ENCODE data around the gene HSF2. TPM values are rescaled to one million over a fixed set of nuclear protein-coding genes. Genes with fewer than 3 reads are reported as not detected.

HSF2 gene
- total RNA-seq, 1 donor from 2014 or later: 23.6 TPM

- Mint-ChIP-seq H3K4me1 (ENCODE audit: low read depth) (peaks cover 1% of the 10 kb centered on the region), H3K9me3 (ENCODE audit: low read depth) (no peaks in the 10 kb centered on the region), H3K4me3 (ENCODE audit: low read depth) (no peak overlapping the region), H3K27me3 (peaks cover 33% of the 10 kb centered on the region), H3K36me3 (ENCODE audit: insufficient read depth) (no peaks in the 10 kb centered on the region), H3K27ac (no peak overlapping the region)
- TF ChIP-seq CTCF (IDR thresholded peaks at IDR 0.05; ENCODE audit: unreplicated experiment): no peak
- no peak for DNase-seq (ENCODE audit: low spot score, unreplicated experiment)
These were observed 9.6 kb upstream of the HSF2 start for GRCh38 chr6:122389704-122390372.

GRCh38 chr6:122392564-122393350 lies 6.7 kb upstream of the HSF2 start:
- peaks cover 21% of the 10 kb centered on the region for H3K27me3 Mint-ChIP-seq
- TF ChIP-seq CTCF (IDR thresholded peaks at IDR 0.05; ENCODE audit: unreplicated experiment): no peak
- DNase-seq (ENCODE audit: low spot score, unreplicated experiment): no peak
- H3K4me1 Mint-ChIP-seq (ENCODE audit: low read depth): peaks cover 1% of the 10 kb centered on the region
- H3K36me3 Mint-ChIP-seq (ENCODE audit: insufficient read depth): no peaks in the 10 kb centered on the region
- no peaks in the 10 kb centered on the region for H3K9me3 Mint-ChIP-seq (ENCODE audit: low read depth)
- no peak overlapping the region for H3K4me3 Mint-ChIP-seq (ENCODE audit: low read depth)
- H3K27ac Mint-ChIP-seq: no peak overlapping the region

GRCh38 chr6:122393351-122393896 lies 6.0 kb upstream of the HSF2 start:
- Mint-ChIP-seq H3K27ac (no peak overlapping the region), H3K27me3 (peaks cover 21% of the 10 kb centered on the region)
- DNase-seq (ENCODE audit: low spot score, unreplicated experiment): no peak

GRCh38 chr6:122394016-122394415 lies 5.4 kb upstream of the HSF2 start:
- Mint-ChIP-seq H3K27ac (no peak overlapping the region), H3K27me3 (peaks cover 21% of the 10 kb centered on the region), H3K4me3 (ENCODE audit: low read depth) (no peak overlapping the region)

More at GRCh38 chr6:122393351-122393896, 6.0 kb upstream of the HSF2 start:
- no peak for TF ChIP-seq CTCF (IDR thresholded peaks at IDR 0.05; ENCODE audit: unreplicated experiment)
- H3K36me3 Mint-ChIP-seq (ENCODE audit: insufficient read depth): no peaks in the 10 kb centered on the region
- H3K4me1 Mint-ChIP-seq (ENCODE audit: low read depth): peaks cover 1% of the 10 kb centered on the region
- no peaks in the 10 kb centered on the region for H3K9me3 Mint-ChIP-seq (ENCODE audit: low read depth)
- no peak overlapping the region for H3K4me3 Mint-ChIP-seq (ENCODE audit: low read depth)

More at GRCh38 chr6:122394016-122394415, 5.4 kb upstream of the HSF2 start:
- Mint-ChIP-seq H3K36me3 (ENCODE audit: insufficient read depth) (no peaks in the 10 kb centered on the region), H3K9me3 (ENCODE audit: low read depth) (no peaks in the 10 kb centered on the region), H3K4me1 (ENCODE audit: low read depth) (peaks cover 1% of the 10 kb centered on the region)
- TF ChIP-seq CTCF (IDR thresholded peaks at IDR 0.05; ENCODE audit: unreplicated experiment): no peak
- DNase-seq (ENCODE audit: low spot score, unreplicated experiment): no peak

Measured in progenitor cell of endocrine pancreas (in vitro differentiated cells).